Peyer's patch (tissue), 4 donors: ENCODE data around the gene PCNP.
"Not testable (repeated sequence)": the region's sequence is repeated elsewhere in the genome, so short reads cannot be mapped to it uniquely, and the experiment has no call there.

Experiments used
- POLR2A ChIP-seq, 2 donors: fragments of 450-650 bp; IDR thresholded peaks; one replicate each; pipeline ENCODE4 v1.5.1; 2017; ENCODE audit warnings: antibody characterized with exemption in 2 of 2, mild to moderate bottlenecking in 2 of 2, moderate library complexity in 2 of 2
- TF ChIP-seq, protein P1 (sequence below), 6 experiments: fragments of 450-650 bp in 4 of 6; fragments of 200-600 bp in 2 of 6; sonication (generic) in 1 of 6; IDR thresholded peaks; one replicate each; pipeline ENCODE4 v1.5.1; 2017 to 2019; ENCODE audit warnings: antibody characterized with exemption in 6 of 6, mild to moderate bottlenecking in 3 of 6, moderate library complexity in 1 of 6

DNA sequence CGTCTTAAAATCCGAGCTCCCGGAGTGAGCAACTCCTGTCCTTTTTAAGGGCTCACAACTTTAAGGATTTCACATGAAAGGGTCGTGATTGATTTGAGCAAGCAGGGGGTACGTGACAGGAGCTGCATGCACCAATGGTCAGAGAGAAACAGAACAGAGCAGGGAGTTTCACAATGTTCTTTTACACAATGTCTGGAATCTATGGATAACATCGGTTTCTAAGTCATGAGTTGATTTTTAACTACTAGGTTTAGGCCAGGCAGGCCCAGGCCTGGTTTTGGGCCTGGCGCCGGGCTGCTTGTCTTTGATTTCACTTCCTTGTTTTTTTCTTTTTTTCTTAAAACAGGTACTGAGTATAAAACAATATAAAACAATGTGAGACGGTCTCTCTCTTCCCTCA lies 39.0 kb downstream of the PCNP start:
- TF ChIP-seq, protein P1, sequence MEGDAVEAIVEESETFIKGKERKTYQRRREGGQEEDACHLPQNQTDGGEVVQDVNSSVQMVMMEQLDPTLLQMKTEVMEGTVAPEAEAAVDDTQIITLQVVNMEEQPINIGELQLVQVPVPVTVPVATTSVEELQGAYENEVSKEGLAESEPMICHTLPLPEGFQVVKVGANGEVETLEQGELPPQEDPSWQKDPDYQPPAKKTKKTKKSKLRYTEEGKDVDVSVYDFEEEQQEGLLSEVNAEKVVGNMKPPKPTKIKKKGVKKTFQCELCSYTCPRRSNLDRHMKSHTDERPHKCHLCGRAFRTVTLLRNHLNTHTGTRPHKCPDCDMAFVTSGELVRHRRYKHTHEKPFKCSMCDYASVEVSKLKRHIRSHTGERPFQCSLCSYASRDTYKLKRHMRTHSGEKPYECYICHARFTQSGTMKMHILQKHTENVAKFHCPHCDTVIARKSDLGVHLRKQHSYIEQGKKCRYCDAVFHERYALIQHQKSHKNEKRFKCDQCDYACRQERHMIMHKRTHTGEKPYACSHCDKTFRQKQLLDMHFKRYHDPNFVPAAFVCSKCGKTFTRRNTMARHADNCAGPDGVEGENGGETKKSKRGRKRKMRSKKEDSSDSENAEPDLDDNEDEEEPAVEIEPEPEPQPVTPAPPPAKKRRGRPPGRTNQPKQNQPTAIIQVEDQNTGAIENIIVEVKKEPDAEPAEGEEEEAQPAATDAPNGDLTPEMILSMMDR (IDR thresholded peaks at IDR 0.05) = not testable (repeated sequence)
- not testable (repeated sequence) for TF ChIP-seq POLR2A (IDR thresholded peaks at IDR 0.05)
